K562 (cell line): ENCODE measurements around the gene AGAP3. TPM values are rescaled to one million over a fixed set of nuclear protein-coding genes. Genes with fewer than 3 reads are reported as not detected.

Experiments used
- FOXM1 ChIP-seq, 2 experiments: fragments of 450-650 bp in 1 of 2; sonication (generic) in 1 of 2; formaldehyde crosslinking in 1 of 2; IDR thresholded peaks; 2 replicates each; pipeline versions ENCODE4 v1.6.1 to v1.9.0; 2017 to 2022; ENCODE audit warnings: low read depth in 2 of 2, mild to moderate bottlenecking in 2 of 2, missing genetic modification reagents in 1 of 2, moderate library complexity in 1 of 2
- HDAC1 ChIP-seq, 2 experiments: fragments of 450-650 bp; IDR thresholded peaks; 2 replicates each; pipeline ENCODE4 v1.6.1; 2016 to 2017; ENCODE audit warnings: inconsistent platforms in 1 of 2, mild to moderate bottlenecking in 1 of 2, moderate library complexity in 1 of 2
- LEF1 ChIP-seq: fragments of 450-650 bp; IDR thresholded peaks from 2 replicates; pipeline ENCODE4 v1.6.1; 2016; ENCODE audit warnings: mild to moderate bottlenecking
- MAFF ChIP-seq: IDR thresholded peaks from 2 replicates; pipeline ENCODE4 v1.6.1; 2012; ENCODE audit warnings: low read length, improper control_type of control experiment
- RBM39 ChIP-seq: fragments of 200-400 bp; formaldehyde crosslinking; optimal IDR thresholded peaks from 2 replicates; pipeline ENCODE3; 2018; ENCODE audit warnings: low read depth, low read length
- ZNF589 ChIP-seq: fragments of 200-800 bp; sonication (Bioruptor generic); IDR thresholded peaks from 2 replicates; pipeline ENCODE4 v1.6.1; 2016; ENCODE audit warnings: low read depth, missing genetic modification characterization, missing compliant biosample characterization
- polyA plus RNA-seq, 8 experiments: library from polyadenylated mRNA; depleted of rRNA in 4 of 8; stranded (reverse) in 5 of 8; unstranded in 3 of 8; fragments of >200 nt; fragmentation: Nextera tagmentation in 2 of 8; fragmentation: Illumina TruSeq in 1 of 8; extraction: Ambion mirVana in 2 of 8; extraction: Trizol in 1 of 8; gene quantifications; 2 replicates each; pipeline versions ENCODE4 v1.2.1 to v1.2.3, GENCODE V29; 2011 to 2014; ENCODE audit warnings: inconsistent platforms in 1 of 8, missing spikeins in 1 of 8
- total RNA-seq, 7 experiments: library from RNA; depleted of rRNA in 6 of 7; stranded (reverse); fragments of >200 nt in 6 of 7; fragmentation: Illumina TruSeq in 2 of 7; extraction: Trizol in 2 of 7; gene quantifications; 2 replicates each; pipeline versions ENCODE4 v1.2.1 to v1.2.3, GENCODE V29; 2011 to 2021; ENCODE audit warnings: low replicate concordance in 1 of 7
- TF ChIP-seq, protein P1 (sequence below): fragments of 250-450 bp; sonication (Bioruptor Pico); IDR thresholded peaks from 2 replicates; pipeline ENCODE4 v1.4.0; 2020
- TF ChIP-seq, protein P2 (sequence below): fragments of 450-650 bp; formaldehyde crosslinking; IDR thresholded peaks from 2 replicates; pipeline ENCODE4 v1.4.0; 2020; ENCODE audit warnings: mild to moderate bottlenecking, moderate library complexity

The AGAP3 gene
- total and polyA plus RNA-seq, 9 of the 15 experiments (the other 6 are each of a cell fraction or from before 2014, with no cell fraction given): 3.4 to 208 (median 62.2) TPM

DNA sequence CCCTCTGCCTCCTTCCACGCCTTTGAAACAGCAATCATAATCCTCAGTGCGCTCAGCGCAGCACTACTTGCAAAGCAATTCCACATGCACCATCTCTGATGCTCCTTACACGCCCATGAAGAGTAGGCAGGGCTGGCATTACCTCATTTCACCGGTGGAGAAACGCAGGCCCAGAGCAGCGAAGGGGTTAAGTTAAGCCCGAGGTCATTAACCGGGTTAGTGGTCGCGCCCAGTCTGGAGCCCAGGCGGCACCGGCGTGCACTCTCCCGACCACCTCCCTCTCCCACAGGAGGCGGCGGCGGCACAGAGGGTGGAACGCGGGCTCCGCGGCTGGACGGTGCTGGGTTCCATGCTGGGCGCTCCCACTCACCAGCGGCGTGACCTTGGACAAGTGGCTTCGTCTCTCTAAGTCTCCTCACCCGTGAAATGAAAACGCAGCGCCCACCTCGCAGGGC is 6.2 kb upstream of the AGAP3 start (continued):
- TF ChIP-seq, protein P1, sequence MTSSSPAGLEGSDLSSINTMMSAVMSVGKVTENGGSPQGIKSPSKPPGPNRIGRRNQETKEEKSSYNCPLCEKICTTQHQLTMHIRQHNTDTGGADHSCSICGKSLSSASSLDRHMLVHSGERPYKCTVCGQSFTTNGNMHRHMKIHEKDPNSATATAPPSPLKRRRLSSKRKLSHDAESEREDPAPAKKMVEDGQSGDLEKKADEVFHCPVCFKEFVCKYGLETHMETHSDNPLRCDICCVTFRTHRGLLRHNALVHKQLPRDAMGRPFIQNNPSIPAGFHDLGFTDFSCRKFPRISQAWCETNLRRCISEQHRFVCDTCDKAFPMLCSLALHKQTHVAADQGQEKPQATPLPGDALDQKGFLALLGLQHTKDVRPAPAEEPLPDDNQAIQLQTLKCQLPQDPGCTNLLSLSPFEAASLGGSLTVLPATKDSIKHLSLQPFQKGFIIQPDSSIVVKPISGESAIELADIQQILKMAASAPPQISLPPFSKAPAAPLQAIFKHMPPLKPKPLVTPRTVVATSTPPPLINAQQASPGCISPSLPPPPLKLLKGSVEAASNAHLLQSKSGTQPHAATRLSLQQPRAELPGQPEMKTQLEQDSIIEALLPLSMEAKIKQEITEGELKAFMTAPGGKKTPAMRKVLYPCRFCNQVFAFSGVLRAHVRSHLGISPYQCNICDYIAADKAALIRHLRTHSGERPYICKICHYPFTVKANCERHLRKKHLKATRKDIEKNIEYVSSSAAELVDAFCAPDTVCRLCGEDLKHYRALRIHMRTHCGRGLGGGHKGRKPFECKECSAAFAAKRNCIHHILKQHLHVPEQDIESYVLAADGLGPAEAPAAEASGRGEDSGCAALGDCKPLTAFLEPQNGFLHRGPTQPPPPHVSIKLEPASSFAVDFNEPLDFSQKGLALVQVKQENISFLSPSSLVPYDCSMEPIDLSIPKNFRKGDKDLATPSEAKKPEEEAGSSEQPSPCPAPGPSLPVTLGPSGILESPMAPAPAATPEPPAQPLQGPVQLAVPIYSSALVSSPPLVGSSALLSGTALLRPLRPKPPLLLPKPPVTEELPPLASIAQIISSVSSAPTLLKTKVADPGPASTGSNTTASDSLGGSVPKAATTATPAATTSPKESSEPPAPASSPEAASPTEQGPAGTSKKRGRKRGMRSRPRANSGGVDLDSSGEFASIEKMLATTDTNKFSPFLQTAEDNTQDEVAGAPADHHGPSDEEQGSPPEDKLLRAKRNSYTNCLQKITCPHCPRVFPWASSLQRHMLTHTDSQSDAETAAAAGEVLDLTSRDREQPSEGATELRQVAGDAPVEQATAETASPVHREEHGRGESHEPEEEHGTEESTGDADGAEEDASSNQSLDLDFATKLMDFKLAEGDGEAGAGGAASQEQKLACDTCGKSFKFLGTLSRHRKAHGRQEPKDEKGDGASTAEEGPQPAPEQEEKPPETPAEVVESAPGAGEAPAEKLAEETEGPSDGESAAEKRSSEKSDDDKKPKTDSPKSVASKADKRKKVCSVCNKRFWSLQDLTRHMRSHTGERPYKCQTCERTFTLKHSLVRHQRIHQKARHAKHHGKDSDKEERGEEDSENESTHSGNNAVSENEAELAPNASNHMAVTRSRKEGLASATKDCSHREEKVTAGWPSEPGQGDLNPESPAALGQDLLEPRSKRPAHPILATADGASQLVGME (CRISPR knock-in tag): 0 out of 2 replicates have a peak, but pooled peaks have one; percentile 64
- peak; percentile 42 for TF ChIP-seq RBM39
- TF ChIP-seq LEF1: 0 out of 2 replicates have a peak, but pooled peaks have one; percentile 27
- no peak for TF ChIP-seq MAFF
- TF ChIP-seq HDAC1 (IDR thresholded peaks at IDR 0.05): peak in 1 of 2 experiments; percentile 66; a peak in 1 of 4 replicates
- 0 out of 2 replicates have a peak, but pooled peaks have one; percentile 29 for TF ChIP-seq ZNF589 (CRISPR knock-in tag)
- TF ChIP-seq FOXM1 (IDR thresholded peaks at IDR 0.05; ENCODE audit: low read depth): no peak
- peak; percentile 61; the same call in 1 of the 2 replicates for TF ChIP-seq FOXM1 (CRISPR knock-in tag; IDR thresholded peaks at IDR 0.05; ENCODE audit: low read depth)
- TF ChIP-seq, protein P2, sequence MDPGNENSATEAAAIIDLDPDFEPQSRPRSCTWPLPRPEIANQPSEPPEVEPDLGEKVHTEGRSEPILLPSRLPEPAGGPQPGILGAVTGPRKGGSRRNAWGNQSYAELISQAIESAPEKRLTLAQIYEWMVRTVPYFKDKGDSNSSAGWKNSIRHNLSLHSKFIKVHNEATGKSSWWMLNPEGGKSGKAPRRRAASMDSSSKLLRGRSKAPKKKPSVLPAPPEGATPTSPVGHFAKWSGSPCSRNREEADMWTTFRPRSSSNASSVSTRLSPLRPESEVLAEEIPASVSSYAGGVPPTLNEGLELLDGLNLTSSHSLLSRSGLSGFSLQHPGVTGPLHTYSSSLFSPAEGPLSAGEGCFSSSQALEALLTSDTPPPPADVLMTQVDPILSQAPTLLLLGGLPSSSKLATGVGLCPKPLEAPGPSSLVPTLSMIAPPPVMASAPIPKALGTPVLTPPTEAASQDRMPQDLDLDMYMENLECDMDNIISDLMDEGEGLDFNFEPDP (CRISPR knock-in tag): no peak
